SIG-M5 (cell line): ENCODE measurements around the gene FTSJ1.
"Not testable (repeated sequence)": the region's sequence is repeated elsewhere in the genome, so short reads cannot be mapped to it uniquely, and the experiment has no call there.

Experiments
- DNase-seq: peaks from one replicate; lab custom pipeline; 2025; lab: John Stamatoyannopoulos, UW

FTSJ1 gene

DNA sequence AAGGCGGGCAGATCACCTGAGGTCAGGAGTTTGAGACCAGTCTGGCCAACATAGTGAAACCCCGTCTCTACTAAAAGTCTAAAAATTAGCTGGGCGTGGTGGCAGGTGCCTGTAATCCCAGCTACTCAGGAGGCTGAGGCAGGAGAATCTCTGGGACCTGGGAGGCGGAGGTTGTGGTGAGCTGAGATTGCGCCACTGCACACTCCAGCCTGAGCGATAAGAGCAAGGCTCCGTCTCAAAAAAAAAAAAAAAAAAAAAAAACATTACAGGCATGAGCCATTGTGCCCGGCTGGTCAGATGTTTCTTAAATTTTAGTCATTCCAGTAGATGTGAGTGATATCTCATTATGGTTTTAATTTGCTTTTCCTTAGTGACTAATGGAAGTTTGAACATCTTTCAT is 49.9 kb downstream of the FTSJ1 start:
- DNase-seq, result not testable (repeated sequence)

DNA sequence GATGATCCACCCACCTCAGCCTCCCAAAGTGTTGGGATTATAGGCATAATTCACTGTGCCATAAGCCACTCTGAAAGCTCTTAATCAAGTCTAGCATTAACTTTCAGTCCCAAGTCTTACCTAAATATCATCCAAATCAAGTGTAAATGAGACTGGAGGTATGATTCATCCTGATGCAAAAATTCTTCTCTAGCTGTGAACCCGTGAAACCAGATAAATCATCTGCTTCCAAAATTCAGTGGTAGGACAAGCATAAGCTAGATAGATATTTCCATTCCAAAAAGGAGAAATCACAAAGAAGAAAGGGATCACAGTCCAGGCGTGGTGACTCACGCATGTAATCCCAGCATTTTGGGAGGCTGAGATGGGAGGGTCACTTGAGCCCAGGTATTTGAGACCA is 54.7 kb downstream of the FTSJ1 start:
- no peak for DNase-seq

- DNase-seq, result no peak
Observed at GRCh38 chrX:48531358-48531959, 55.5 kb downstream of the FTSJ1 start.

- no peak for DNase-seq
Observed at GRCh38 chrX:48532161-48532560, 56.2 kb downstream of the FTSJ1 start.

DNA sequence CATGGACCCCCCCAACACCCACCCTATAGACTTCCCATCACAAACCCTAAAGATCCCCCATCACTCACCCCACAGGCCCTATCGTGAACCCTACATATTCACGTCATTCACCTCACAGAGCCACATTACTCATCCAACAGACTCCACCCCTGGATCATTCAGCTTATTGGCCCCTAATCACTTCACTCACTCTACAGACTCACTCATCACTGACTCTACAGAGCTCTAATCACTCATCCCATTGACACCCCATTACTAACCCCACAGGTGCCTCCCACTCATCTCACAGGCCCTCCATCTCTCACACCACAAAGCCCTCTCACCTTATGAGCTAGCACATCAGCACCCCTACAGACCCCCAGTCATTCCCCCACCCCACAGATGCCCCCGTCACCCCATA is 57.2 kb downstream of the FTSJ1 start:
- no peak for DNase-seq
